NCI-H2171 (cell line): ENCODE data around the gene GNAQ.
"Not testable (repeated sequence)": the region's sequence is repeated elsewhere in the genome, so short reads cannot be mapped to it uniquely, and the experiment has no call there.

Experiments used
- DNase-seq: peaks from one replicate; lab custom pipeline; 2025; lab: John Stamatoyannopoulos, UW

Gene GNAQ

DNA sequence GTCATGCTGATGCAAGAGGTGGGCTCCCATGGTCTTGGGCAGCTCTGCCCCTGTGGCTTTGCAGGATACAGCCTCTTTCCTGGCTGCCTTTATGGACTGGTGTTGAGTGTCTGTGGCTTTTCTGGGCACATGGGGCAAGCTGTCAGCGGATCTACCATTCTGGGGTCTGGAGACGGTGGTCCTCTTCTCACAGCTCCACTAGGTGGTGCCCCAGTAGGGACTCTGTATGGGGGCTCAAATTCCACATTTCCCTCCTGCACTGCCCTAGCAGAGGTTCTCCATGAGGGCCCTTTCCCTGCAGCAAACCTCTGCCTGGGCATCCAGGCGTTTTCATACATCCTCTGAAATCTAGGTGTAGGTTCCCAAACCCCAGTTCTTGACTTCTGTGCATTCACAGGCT lies 340.9 kb downstream of the GNAQ start:
- DNase-seq: not testable (repeated sequence)

GRCh38 chr9:77690119-77690518 lies 341.5 kb downstream of the GNAQ start:
- DNase-seq: not testable (repeated sequence)

DNA sequence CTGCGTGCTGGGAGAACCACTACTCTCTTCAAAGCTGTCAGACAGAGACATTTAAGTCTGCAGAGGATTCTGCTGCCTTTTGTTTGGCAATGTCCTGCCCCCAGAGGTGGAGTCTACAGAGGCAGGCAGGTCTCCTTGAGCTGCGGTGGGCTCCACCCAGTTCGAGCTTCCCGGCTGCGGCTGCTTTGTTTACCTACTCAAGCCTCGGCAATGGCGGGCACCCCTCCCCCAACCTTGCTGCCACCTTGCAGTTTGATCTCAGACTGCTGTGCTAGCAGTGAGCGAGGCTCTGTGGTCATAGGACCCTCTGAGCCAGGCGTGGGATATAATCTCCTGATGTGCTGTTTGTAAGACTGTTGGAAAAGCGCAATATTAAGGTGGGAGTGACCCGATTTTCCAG lies 343.9 kb downstream of the GNAQ start:
- not testable (repeated sequence) for DNase-seq

DNA sequence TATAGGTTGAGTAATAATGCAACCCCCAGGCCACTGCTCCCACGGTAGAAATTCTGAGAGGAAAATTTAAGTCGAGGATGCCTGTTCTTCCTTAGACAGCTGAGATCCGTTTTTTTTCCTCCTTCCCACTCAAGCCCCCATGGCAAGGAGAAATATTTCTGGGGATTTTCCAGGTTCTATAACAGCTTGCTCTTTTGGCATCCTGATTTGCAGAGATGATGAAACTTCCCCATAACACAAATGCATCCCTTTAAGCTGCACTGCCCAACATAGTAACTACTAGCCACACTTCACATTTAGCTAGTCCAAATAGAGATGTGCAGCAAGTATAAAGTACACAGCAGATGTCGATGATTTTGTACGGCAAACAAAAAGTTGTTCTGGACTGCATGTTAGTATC lies 351.0 kb downstream of the GNAQ start:
- no peak for DNase-seq

- no peak for DNase-seq
These were observed 351.8 kb downstream of the GNAQ start for GRCh38 chr9:77679661-77680368.

GRCh38 chr9:77679088-77679487 lies 352.5 kb downstream of the GNAQ start:
- no peak for DNase-seq

DNA sequence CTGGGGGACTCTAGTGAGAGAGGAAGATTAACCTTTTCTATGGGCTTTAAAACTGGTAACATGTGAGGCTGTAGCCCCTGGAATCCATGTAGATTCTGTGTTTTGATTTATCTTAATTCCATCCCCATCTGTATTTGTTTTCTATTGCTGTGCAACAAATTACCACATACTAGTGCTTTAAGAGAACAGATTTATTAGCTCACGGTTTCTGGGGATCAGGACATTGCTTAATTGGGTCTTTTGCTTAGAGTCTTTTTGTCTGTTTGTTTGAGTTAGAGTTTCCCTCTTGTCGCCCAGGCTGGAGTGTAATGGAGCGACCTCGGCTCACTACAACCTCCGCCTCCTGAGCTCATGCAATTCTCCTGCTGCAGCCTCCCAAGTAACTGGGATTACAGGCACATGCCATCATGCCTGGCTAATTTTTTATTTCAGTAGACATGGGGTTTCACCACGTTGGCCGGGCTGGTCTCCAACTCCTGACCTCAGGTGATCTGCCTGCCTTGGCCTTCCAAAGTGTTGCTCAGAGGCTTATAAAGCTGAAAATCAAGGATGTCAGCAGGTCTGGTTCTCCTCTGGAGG lies 353.6 kb downstream of the GNAQ start:
- DNase-seq: no peak

- no peak for DNase-seq
These were observed 354.2 kb downstream of the GNAQ start for GRCh38 chr9:77677397-77677796.

DNA sequence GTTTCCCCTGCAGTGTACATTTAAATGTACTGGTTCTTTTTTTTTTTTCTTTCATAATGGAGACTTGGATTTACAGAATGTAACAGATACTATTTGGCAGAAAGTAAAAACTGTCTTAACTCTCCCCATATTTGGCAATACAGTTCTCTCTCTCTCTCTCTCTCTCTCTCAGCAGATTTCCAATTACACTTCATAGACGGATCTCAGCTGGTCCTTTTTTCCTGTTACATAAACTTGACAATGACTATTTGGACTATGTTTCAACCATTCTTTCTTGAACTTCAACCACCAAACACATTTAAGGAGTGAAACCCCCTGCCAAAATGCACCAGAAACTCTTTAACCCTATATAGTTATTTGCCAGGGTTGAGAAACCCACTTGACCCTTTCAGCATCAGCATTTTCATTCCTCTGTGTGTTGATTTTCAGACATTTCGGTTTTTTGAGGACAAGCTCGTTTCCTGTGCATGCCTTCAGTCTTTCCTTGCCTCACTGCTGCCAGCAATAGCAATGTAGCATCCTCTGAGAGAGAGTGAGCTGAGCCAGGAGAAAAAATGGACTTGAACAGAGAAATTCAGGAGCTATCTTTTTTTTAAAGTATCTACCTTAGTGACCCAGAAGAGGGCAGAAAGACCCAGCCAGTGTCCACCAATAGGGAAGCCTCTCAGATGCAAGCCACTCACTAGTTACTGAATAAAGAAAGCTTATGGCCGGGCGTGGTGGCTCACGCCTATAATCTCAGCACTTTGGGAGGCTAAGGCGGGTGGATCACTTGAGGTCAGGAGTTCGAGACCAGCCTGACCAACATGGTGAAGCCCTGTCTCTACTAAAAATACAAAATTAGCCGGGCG lies 357.4 kb downstream of the GNAQ start:
- no peak for DNase-seq

DNA sequence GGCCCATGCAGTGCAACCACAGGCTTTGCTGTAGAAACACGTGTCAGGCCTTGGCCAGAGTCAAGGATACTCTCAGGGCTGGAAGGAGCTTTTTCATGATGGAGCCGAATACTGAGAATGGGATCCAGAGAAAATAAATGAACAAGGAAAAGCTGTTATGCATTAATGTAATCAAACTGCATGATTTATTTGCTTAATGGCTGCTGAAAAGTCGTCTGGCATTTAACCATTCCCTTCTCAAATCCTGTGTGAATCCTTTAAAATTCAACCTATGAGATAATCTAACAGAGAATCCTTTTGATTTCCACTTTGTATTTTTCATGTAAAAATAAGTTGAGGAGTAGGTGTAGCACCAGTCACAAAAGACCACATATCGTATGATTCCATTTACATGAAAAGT lies 359.4 kb downstream of the GNAQ start:
- DNase-seq: no peak

DNA sequence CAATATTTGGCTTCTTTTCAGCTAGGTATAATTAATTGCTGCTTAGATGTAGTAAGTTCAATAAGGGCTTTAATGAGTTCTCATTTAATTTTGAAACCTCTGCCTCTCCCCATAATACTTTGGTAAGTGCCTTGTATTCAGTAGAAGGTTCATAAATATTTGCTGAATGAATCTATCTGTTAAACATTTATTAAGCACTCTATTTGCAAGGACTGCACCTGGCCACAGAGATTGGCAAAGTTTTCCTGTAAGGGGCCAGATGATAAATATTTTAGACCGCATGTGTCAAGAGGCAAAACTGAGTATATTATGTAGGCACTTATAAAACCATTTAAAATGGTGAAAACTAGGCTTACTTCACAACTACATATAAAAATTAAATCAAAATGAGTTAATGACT lies 364.5 kb downstream of the GNAQ start:
- no peak for DNase-seq
